GM23338 (cell line): ENCODE data around the gene GGT5. TPM values are rescaled to one million over a fixed set of nuclear protein-coding genes. Genes with fewer than 3 reads are reported as not detected.

Experiments
- ATAC-seq: fragments of 200-7000 bp; cut with Tn5 transposase; 3 replicates; pipeline ENCODE4 v1.9.1; 2020
- DNase-seq: peaks from one replicate; pipeline ENCODE4 v3.0.0-alpha.2; 2015; ENCODE audit warnings: low spot score
- H2AFZ ChIP-seq: fragments of 200-600 bp; sonication (generic); 2 replicates; pipeline ENCODE4 v1.8.0; 2016; ENCODE audit warnings: antibody characterized with exemption, mild to moderate bottlenecking, moderate library complexity
- H3F3A ChIP-seq: fragments of 200-600 bp; sonication (generic); replicated peaks from 2 replicates; pipeline ENCODE4 v1.8.0; 2017; ENCODE audit warnings: antibody characterized with exemption, mixed run types, low read depth
- H3K27ac ChIP-seq: fragments of 200-600 bp; sonication (generic); 2 replicates; pipeline ENCODE4 v1.6.1; 2016; ENCODE audit warnings: low read depth
- H3K27me3 ChIP-seq: fragments of 200-600 bp; sonication (generic); 2 replicates; pipeline ENCODE4 v1.8.0; 2016; ENCODE audit warnings: mild to moderate bottlenecking, mixed run types, moderate library complexity; ENCODE audit not compliant: insufficient read depth
- H3K36me3 ChIP-seq: fragments of 200-600 bp; sonication (generic); 2 replicates; pipeline ENCODE4 v1.8.0; 2016; ENCODE audit warnings: mild to moderate bottlenecking; ENCODE audit not compliant: insufficient read depth
- H3K4me1 ChIP-seq: fragments of 200-600 bp; sonication (generic); 2 replicates; pipeline ENCODE4 v1.8.0; 2016; ENCODE audit warnings: mild to moderate bottlenecking, moderate library complexity; ENCODE audit not compliant: insufficient read depth
- H3K4me2 ChIP-seq: fragments of 200-600 bp; sonication (generic); 2 replicates; pipeline ENCODE4 v1.7.1; 2017; ENCODE audit warnings: mixed run types
- H3K4me3 ChIP-seq: fragments of 200-600 bp; sonication (generic); 2 replicates; pipeline ENCODE4 v1.6.1; 2016; ENCODE audit warnings: mixed run types
- H3K79me2 ChIP-seq: fragments of 200-600 bp; sonication (generic); replicated peaks from 2 replicates; pipeline ENCODE4 v1.8.0; 2017; ENCODE audit warnings: mild to moderate bottlenecking; ENCODE audit not compliant: insufficient read depth
- H3K9me2 ChIP-seq: fragments of 200-600 bp; sonication (generic); 2 replicates; pipeline ENCODE4 v1.8.0; 2017; ENCODE audit not compliant: insufficient read depth
- H4K20me1 ChIP-seq: fragments of 200-600 bp; sonication (generic); replicated peaks from 2 replicates; pipeline ENCODE4 v1.8.0; 2017; ENCODE audit warnings: mild to moderate bottlenecking; ENCODE audit not compliant: insufficient read depth
- H3K27ac Mint-ChIP-seq: 2 replicates; pipeline ENCODE4 v1.8.0; 2020; ENCODE audit warnings: inconsistent platforms, mild to moderate bottlenecking, moderate library complexity, mixed read lengths
- H3K27me3 Mint-ChIP-seq: 3 replicates; pipeline ENCODE4 v1.8.0; 2022; ENCODE audit warnings: low read depth, mild to moderate bottlenecking, moderate library complexity, mixed read lengths, inconsistent platforms; ENCODE audit not compliant: insufficient read depth, poor library complexity
- H3K36me3 Mint-ChIP-seq: 3 replicates; pipeline ENCODE4 v1.8.0; 2021; ENCODE audit warnings: low read depth, mild to moderate bottlenecking, inconsistent platforms, moderate library complexity, mixed read lengths
- H3K4me1 Mint-ChIP-seq: 3 replicates; pipeline ENCODE4 v1.8.0; 2020; ENCODE audit warnings: mild to moderate bottlenecking, inconsistent platforms, mixed read lengths
- H3K4me3 Mint-ChIP-seq: 3 replicates; pipeline ENCODE4 v1.8.0; 2021; ENCODE audit warnings: moderate library complexity, mild to moderate bottlenecking, inconsistent platforms, mixed read lengths
- H3K9me3 Mint-ChIP-seq: 3 replicates; pipeline ENCODE4 v1.8.0; 2020; ENCODE audit warnings: moderate library complexity, mild to moderate bottlenecking, inconsistent platforms, mixed read lengths
- CREB1 ChIP-seq: fragments of 250-450 bp; sonication (Bioruptor Pico); IDR thresholded peaks from 2 replicates; pipeline ENCODE4 v1.5.0; 2020; ENCODE audit warnings: low read depth, mild to moderate bottlenecking, moderate library complexity
- NANOG ChIP-seq: IDR thresholded peaks from 2 replicates; pipeline ENCODE4 v1.6.1; 2016; ENCODE audit warnings: antibody characterized with exemption, borderline replicate concordance
- POLR2AphosphoS5 ChIP-seq: IDR thresholded peaks from 2 replicates; pipeline ENCODE4 v1.6.1; 2016; ENCODE audit warnings: antibody characterized with exemption, low read depth
- STAT1 ChIP-seq: IDR thresholded peaks from one replicate; pipeline ENCODE4 v1.6.1; 2016; ENCODE audit warnings: antibody characterized with exemption; ENCODE audit not compliant: unreplicated experiment
- ZNF114 ChIP-seq: fragments of 250-450 bp; sonication (Bioruptor Pico); IDR thresholded peaks from 2 replicates; pipeline ENCODE4 v1.5.0; 2020; ENCODE audit warnings: mild to moderate bottlenecking, moderate library complexity
- ZNF331 ChIP-seq: fragments of 250-450 bp; sonication (Bioruptor Pico); IDR thresholded peaks from 2 replicates; pipeline ENCODE4 v1.5.0; 2020; ENCODE audit warnings: low read depth, mild to moderate bottlenecking, moderate library complexity
- polyA plus RNA-seq: library from polyadenylated mRNA; unstranded; fragments of >200 nt; fragmentation: Nextera tagmentation; extraction: Ambion mirVana; gene quantifications from 2 replicates; pipeline ENCODE4 v1.2.1, GENCODE V29; 2016
- total RNA-seq: library from RNA; depleted of rRNA; stranded (reverse); fragments of >200 nt; shearing (Covaris generic); gene quantifications from 2 replicates; pipeline ENCODE4 v1.2.3, GENCODE V29; 2014
- TF ChIP-seq, protein P1 (sequence below): IDR thresholded peaks from 2 replicates; pipeline ENCODE4 v1.6.1; 2016; ENCODE audit warnings: antibody characterized with exemption
- TF ChIP-seq, protein P2 (sequence below): fragments of 250-450 bp; sonication (Bioruptor Pico); IDR thresholded peaks from 2 replicates; pipeline ENCODE4 v1.5.0; 2020; ENCODE audit warnings: mild to moderate bottlenecking, moderate library complexity
- TF ChIP-seq, protein P3 (sequence below), 2 experiments: fragments of 200-600 bp in 1 of 2; sonication (generic) in 1 of 2; conservative IDR thresholded peaks; 2 replicates each; pipeline versions ENCODE4 v1.5.1 to v1.6.1; 2016 to 2017; ENCODE audit warnings: antibody characterized with exemption in 2 of 2, low read depth in 2 of 2, mild to moderate bottlenecking in 2 of 2, moderate library complexity in 1 of 2

The GGT5 gene
- total and polyA plus RNA-seq, 2 experiments from 2014 or later, result not detected

DNA sequence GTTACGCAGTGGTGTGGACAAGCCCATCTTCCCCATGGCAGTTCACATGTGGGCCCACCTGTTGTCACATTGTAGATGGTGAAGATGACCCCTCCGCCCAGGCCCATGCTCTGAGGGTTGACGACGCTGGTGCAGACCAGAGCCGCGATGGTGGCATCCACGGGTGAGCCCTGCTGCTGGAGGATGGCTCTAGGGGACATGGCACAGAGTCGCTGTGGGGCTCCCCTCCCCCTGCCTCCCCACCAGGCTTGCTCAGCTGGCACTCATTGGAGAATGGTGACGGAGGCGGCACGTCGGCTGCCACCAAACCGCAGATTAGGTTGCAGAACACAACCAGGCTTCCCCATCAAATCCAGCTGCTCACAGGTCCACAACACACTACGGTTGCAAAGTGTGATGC lies 11.1 kb downstream of the GGT5 start:
- Histone ChIP-seq H2AFZ (no peak overlapping the region), H3K4me2 (no peak overlapping the region), H3K4me1 (peaks cover 6% of the 10 kb centered on the region; the same call in 1 of the 2 replicates), H3K4me3 (no peak overlapping the region), H3K27me3 (no peaks in the 10 kb centered on the region), H3K36me3 (no peaks in the 10 kb centered on the region), H4K20me1 (no peaks in the 10 kb centered on the region), H3F3A (no peaks in the 10 kb centered on the region), H3K79me2 (no peaks in the 10 kb centered on the region), H3K27ac (no peak overlapping the region), H3K9me2 (no peaks in the 10 kb centered on the region)
- TF ChIP-seq, protein P1, sequence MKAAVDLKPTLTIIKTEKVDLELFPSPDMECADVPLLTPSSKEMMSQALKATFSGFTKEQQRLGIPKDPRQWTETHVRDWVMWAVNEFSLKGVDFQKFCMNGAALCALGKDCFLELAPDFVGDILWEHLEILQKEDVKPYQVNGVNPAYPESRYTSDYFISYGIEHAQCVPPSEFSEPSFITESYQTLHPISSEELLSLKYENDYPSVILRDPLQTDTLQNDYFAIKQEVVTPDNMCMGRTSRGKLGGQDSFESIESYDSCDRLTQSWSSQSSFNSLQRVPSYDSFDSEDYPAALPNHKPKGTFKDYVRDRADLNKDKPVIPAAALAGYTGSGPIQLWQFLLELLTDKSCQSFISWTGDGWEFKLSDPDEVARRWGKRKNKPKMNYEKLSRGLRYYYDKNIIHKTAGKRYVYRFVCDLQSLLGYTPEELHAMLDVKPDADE, result no peak
- TF ChIP-seq STAT1 (no peak), CREB1 (CRISPR knock-in tag) (no peak), ZNF331 (CRISPR knock-in tag) (no peak), POLR2AphosphoS5 (no peak), NANOG (no peak), ZNF114 (CRISPR knock-in tag) (no peak)
- TF ChIP-seq, protein P2, sequence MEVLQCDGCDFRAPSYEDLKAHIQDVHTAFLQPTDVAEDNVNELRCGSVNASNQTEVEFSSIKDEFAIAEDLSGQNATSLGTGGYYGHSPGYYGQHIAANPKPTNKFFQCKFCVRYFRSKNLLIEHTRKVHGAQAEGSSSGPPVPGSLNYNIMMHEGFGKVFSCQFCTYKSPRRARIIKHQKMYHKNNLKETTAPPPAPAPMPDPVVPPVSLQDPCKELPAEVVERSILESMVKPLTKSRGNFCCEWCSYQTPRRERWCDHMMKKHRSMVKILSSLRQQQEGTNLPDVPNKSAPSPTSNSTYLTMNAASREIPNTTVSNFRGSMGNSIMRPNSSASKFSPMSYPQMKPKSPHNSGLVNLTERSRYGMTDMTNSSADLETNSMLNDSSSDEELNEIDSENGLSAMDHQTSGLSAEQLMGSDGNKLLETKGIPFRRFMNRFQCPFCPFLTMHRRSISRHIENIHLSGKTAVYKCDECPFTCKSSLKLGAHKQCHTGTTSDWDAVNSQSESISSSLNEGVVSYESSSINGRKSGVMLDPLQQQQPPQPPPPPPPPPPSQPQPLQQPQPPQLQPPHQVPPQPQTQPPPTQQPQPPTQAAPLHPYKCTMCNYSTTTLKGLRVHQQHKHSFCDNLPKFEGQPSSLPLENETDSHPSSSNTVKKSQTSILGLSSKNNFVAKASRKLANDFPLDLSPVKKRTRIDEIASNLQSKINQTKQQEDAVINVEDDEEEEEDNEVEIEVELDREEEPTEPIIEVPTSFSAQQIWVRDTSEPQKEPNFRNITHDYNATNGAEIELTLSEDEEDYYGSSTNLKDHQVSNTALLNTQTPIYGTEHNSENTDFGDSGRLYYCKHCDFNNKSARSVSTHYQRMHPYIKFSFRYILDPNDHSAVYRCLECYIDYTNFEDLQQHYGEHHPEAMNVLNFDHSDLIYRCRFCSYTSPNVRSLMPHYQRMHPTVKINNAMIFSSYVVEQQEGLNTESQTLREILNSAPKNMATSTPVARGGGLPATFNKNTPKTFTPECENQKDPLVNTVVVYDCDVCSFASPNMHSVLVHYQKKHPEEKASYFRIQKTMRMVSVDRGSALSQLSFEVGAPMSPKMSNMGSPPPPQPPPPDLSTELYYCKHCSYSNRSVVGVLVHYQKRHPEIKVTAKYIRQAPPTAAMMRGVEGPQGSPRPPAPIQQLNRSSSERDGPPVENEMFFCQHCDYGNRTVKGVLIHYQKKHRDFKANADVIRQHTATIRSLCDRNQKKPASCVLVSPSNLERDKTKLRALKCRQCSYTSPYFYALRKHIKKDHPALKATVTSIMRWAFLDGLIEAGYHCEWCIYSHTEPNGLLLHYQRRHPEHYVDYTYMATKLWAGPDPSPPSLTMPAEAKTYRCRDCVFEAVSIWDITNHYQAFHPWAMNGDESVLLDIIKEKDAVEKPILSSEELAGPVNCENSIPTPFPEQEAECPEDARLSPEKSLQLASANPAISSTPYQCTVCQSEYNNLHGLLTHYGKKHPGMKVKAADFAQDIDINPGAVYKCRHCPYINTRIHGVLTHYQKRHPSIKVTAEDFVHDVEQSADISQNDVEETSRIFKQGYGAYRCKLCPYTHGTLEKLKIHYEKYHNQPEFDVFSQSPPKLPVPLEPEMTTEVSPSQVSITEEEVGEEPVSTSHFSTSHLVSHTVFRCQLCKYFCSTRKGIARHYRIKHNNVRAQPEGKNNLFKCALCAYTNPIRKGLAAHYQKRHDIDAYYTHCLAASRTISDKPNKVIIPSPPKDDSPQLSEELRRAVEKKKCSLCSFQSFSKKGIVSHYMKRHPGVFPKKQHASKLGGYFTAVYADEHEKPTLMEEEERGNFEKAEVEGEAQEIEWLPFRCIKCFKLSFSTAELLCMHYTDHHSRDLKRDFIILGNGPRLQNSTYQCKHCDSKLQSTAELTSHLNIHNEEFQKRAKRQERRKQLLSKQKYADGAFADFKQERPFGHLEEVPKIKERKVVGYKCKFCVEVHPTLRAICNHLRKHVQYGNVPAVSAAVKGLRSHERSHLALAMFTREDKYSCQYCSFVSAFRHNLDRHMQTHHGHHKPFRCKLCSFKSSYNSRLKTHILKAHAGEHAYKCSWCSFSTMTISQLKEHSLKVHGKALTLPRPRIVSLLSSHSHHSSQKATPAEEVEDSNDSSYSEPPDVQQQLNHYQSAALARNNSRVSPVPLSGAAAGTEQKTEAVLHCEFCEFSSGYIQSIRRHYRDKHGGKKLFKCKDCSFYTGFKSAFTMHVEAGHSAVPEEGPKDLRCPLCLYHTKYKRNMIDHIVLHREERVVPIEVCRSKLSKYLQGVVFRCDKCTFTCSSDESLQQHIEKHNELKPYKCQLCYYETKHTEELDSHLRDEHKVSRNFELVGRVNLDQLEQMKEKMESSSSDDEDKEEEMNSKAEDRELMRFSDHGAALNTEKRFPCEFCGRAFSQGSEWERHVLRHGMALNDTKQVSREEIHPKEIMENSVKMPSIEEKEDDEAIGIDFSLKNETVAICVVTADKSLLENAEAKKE, result no peak
- TF ChIP-seq, protein P3, sequence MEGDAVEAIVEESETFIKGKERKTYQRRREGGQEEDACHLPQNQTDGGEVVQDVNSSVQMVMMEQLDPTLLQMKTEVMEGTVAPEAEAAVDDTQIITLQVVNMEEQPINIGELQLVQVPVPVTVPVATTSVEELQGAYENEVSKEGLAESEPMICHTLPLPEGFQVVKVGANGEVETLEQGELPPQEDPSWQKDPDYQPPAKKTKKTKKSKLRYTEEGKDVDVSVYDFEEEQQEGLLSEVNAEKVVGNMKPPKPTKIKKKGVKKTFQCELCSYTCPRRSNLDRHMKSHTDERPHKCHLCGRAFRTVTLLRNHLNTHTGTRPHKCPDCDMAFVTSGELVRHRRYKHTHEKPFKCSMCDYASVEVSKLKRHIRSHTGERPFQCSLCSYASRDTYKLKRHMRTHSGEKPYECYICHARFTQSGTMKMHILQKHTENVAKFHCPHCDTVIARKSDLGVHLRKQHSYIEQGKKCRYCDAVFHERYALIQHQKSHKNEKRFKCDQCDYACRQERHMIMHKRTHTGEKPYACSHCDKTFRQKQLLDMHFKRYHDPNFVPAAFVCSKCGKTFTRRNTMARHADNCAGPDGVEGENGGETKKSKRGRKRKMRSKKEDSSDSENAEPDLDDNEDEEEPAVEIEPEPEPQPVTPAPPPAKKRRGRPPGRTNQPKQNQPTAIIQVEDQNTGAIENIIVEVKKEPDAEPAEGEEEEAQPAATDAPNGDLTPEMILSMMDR (conservative IDR thresholded peaks at IDR 0.05; ENCODE audit: low read depth in 2 of 2), result no peak
- H3K4me3 Mint-ChIP-seq, result no peak overlapping the region
- H3K27ac Mint-ChIP-seq, result no peak overlapping the region
- no peaks in the 10 kb centered on the region for H3K9me3 Mint-ChIP-seq
- H3K36me3 Mint-ChIP-seq, result no peaks in the 10 kb centered on the region
- ATAC-seq (no peak), DNase-seq (no peak)
- peaks cover 11% of the 10 kb centered on the region for H3K27me3 Mint-ChIP-seq
- peaks cover 3% of the 10 kb centered on the region; the same call in 2 of the 3 replicates for H3K4me1 Mint-ChIP-seq
